ENCODE data around the gene SHKBP1.
A peak's percentile ranks its signal among the peaks of the same experiment; 100 is the strongest.

Gene SHKBP1

DNA sequence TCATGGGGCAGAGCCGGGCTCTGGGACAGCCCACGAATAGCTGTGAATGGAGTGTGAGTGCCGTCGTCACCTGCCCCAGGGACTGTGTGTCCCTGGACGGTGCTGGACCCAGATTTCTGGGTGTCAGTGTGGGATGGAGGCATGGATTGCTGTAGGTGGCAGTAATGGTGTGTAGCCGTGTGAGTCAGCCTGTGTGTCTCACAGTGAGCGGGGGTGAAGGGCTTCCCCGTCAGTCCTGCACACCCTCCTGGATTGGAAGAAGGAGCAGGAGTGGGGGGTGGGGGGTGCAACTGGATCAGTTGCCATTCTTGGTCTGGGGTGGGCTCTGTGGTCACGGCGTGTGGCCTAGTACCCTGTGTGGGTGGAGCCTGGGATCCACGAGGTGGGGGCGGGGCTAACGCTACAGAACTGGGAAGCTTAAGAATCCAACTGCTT, 18.0 kb downstream of the SHKBP1 start:
- no peak for TF ChIP-seq CTCF (IDR thresholded peaks at IDR 0.05; ENCODE audit: insufficient read depth, missing control alignments)
- DNase-seq (ENCODE audit: insufficient read length, low spot score) (no peak), FAIRE-seq (no peak)

GRCh38 chr19:40596608-40597328, 20.1 kb downstream of the SHKBP1 start:
- no peak for TF ChIP-seq CTCF (IDR thresholded peaks at IDR 0.05; ENCODE audit: insufficient read depth, missing control alignments)
- FAIRE-seq (no peak), DNase-seq (ENCODE audit: insufficient read length, low spot score) (no peak)

DNA sequence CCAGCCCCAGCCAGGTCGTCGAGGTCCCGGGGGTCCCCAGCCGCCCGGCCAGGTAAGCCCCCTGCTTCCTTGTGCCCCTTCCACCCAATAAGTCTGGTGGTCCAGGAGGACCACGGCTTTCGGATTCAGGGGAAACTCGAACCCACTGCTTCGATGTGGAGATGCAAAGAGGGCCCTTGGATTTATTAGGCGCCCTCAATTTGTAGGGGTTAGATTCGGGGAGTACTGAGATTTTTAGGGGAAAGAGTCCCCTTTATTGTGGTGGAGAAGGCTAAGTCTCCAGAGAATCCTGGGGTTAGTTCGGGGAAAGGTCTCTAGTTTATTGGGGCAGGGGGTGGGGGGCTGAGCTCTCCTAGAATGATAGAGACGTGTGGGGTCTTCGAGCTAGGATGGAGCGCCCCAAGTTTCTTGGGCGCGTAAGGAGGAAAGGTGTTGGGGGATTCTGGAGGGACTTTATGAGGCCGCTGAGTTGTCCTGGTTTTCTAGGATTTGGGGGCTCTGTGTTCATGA, 20.7 kb downstream of the SHKBP1 start:
- FAIRE-seq (no peak), DNase-seq (ENCODE audit: insufficient read length, low spot score) (no peak)
- TF ChIP-seq CTCF (IDR thresholded peaks at IDR 0.05; ENCODE audit: insufficient read depth, missing control alignments), result no peak

DNA sequence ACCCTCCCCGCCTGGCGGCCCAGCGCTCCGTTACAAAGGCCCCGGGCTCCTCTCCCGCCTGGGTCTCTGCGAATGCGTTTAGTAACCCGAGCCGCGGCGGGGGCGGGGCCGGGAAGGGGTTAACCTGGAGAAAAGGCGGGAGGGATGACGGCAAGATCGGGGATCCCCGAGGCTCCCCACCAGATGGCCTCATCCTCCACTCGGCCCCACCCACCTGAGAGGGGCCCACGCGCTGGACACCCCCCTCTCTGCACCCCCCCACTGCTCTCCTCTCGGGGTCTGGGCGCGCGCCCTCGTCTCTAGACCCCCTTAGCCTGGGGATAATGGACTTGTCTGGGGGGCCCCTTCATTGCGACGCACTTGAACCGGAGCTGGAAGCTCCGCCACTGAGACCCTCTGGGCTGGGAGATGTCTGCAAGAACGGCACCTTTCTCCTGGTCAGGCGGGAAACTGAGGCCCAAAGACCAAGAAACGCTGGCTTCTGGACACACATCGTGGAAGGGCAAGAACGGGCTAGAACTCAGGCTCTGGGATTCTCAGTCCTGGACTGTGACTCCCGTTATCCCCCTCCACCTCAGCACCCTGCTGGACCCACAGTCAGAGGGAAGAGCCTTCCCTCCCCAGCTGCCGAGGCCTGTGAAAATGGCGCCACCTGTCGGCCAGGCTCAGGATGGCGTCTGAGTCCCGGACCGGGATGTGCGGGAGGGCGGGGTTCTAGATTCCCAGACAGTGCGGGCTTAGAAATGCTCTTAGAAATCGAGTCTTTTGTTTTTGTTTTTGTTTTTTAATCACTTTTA, 21.6 kb downstream of the SHKBP1 start:
- DNase-seq (ENCODE audit: insufficient read length, low spot score), result peak; percentile 86
- no peak for FAIRE-seq
- peak; percentile 95 for TF ChIP-seq CTCF (IDR thresholded peaks at IDR 0.05; ENCODE audit: insufficient read depth, missing control alignments)

- DNase-seq (ENCODE audit: insufficient read length, low spot score) (no peak), FAIRE-seq (no peak)
- TF ChIP-seq CTCF (IDR thresholded peaks at IDR 0.05; ENCODE audit: insufficient read depth, missing control alignments), result no peak
Measured at GRCh38 chr19:40598918-40599307, 22.2 kb downstream of the SHKBP1 start.

- DNase-seq (ENCODE audit: insufficient read length, low spot score) (no peak), FAIRE-seq (no peak)
- TF ChIP-seq CTCF (IDR thresholded peaks at IDR 0.05; ENCODE audit: insufficient read depth, missing control alignments), result no peak
Measured at GRCh38 chr19:40599331-40599901, 22.7 kb downstream of the SHKBP1 start.

Data from D721Med (cell line).